NOMO-1 (cell line): Measurements from ENCODE around the gene GRID1.

Experiments
- DNase-seq, 2 experiments: peaks; one replicate each; lab custom pipeline; 2025; ENCODE audit not compliant: unreplicated experiment in 2 of 2; lab: John Stamatoyannopoulos, UW

Gene GRID1

GRCh38 chr10:86371116-86371515 is 4.5 kb upstream of the GRID1 start:
- no peak for DNase-seq

- no peak for DNase-seq
Observed at GRCh38 chr10:86370006-86370585, 3.5 kb upstream of the GRID1 start.

- DNase-seq = no peak
Observed at GRCh38 chr10:86368987-86369386, 2.4 kb upstream of the GRID1 start.

GRCh38 chr10:86368046-86368445 is 1.5 kb upstream of the GRID1 start:
- no peak for DNase-seq

- DNase-seq = no peak
Observed at GRCh38 chr10:86367152-86367951, 757 bp upstream of the GRID1 start.

GRCh38 chr10:86366902-86367151 is 232 bp upstream of the GRID1 start:
- DNase-seq = no peak

- DNase-seq = no peak
Observed at GRCh38 chr10:86365346-86366032, 1.1 kb downstream of the GRID1 start.

GRCh38 chr10:86364491-86365345 is 1.9 kb downstream of the GRID1 start:
- DNase-seq = no peak

- DNase-seq = no peak
Observed at GRCh38 chr10:86363833-86364490, 2.6 kb downstream of the GRID1 start.

GRCh38 chr10:86363184-86363832 is 3.3 kb downstream of the GRID1 start:
- DNase-seq = no peak

GRCh38 chr10:86362586-86363183 is 3.9 kb downstream of the GRID1 start:
- no peak for DNase-seq

GRCh38 chr10:86362129-86362527 is 4.5 kb downstream of the GRID1 start:
- no peak for DNase-seq

GRCh38 chr10:86361156-86362128 is 5.2 kb downstream of the GRID1 start:
- DNase-seq = no peak

- DNase-seq = no peak
Observed at GRCh38 chr10:86360657-86361056, 5.9 kb downstream of the GRID1 start.

GRCh38 chr10:86359954-86360353 is 6.6 kb downstream of the GRID1 start:
- DNase-seq = no peak

GRCh38 chr10:86359111-86359510 is 7.5 kb downstream of the GRID1 start:
- DNase-seq = no peak

GRCh38 chr10:86357676-86358075 is 8.9 kb downstream of the GRID1 start:
- DNase-seq = no peak

- no peak for DNase-seq
Observed at GRCh38 chr10:86357041-86357440, 9.6 kb downstream of the GRID1 start.

GRCh38 chr10:86356296-86356695 is 10.3 kb downstream of the GRID1 start:
- DNase-seq = no peak
